HCT116 (cell line): ENCODE measurements around the gene MINDY3. TPM values are rescaled to one million over a fixed set of nuclear protein-coding genes. Genes with fewer than 3 reads are reported as not detected.

Experiments
- ATAC-seq: fragments of 200-7000 bp; cut with Tn5 transposase; 2 replicates; pipeline ENCODE4 v1.9.1; 2020; ENCODE audit warnings: mild to moderate bottlenecking, moderate library complexity
- BruUV-seq: library from RNA; stranded (reverse); fragments of 400-500 nt; replicated peaks from 2 replicates; lab custom pipeline; 2021; lab: Mats Ljungman, UMichigan
- CTCF ChIA-PET: fragments of 300-600 bp; sonication (Branson Sonifier 250); formaldehyde crosslinking; loops from one replicate; lab custom pipeline; 2021; ENCODE audit warnings: antibody characterized with exemption; lab: Charles Lee
- POLR2A ChIA-PET: fragments of 300-600, 350-600 bp; sonication (Branson Sonifier 250); formaldehyde crosslinking; loops from one replicate; lab custom pipeline; 2021; ENCODE audit warnings: antibody characterized with exemption; lab: Charles Lee
- RAD21 ChIA-PET, 2 experiments: fragments of 300-600 bp; sonication (Branson Sonifier 250); formaldehyde crosslinking; loops; one replicate each; lab custom pipeline; 2023; ENCODE audit warnings: low total read pairs in 2 of 2; ENCODE audit not compliant: uncharacterized antibody in 2 of 2, unreplicated experiment in 2 of 2, low non-redundant PET in 1 of 2; lab: Charles Lee
- DNase-seq: peaks from one replicate; pipeline ENCODE4 v3.0.0-alpha.2; 2010; ENCODE audit warnings: low read depth, low spot score
- H2AFZ ChIP-seq: fragments of 200-600 bp; shearing (Covaris generic), sonication (generic); 2 replicates; pipeline ENCODE4 v1.6.1; 2017; ENCODE audit warnings: low read depth, mixed run types, mixed read lengths, antibody characterized with exemption, low read length; ENCODE audit not compliant: poor library complexity, severe bottlenecking
- H3K27ac ChIP-seq: 2 replicates; pipeline ENCODE4 v1.5.1; 2012; ENCODE audit warnings: low read depth, low read length
- H3K27me3 ChIP-seq: fragments of 200-600 bp; sonication (generic); 2 replicates; pipeline ENCODE4 v1.6.1; 2016; ENCODE audit warnings: mixed run types, low read length, mixed read lengths; ENCODE audit not compliant: insufficient read depth
- H3K36me3 ChIP-seq, 2 experiments: fragments of 200-500 bp in 1 of 2; fragments of 200-600 bp in 1 of 2; sonication (Bioruptor generic) in 1 of 2; sonication (generic) in 1 of 2; 2 replicates each; pipeline versions ENCODE4 v1.5.1 to v1.6.1; 2014 to 2016; ENCODE audit warnings: low read length in 2 of 2, inconsistent platforms in 1 of 2, mixed read lengths in 1 of 2, mixed run types in 1 of 2; ENCODE audit not compliant: insufficient read depth in 2 of 2, control insufficient read depth in 1 of 2
- H3K4me1 ChIP-seq, 2 experiments: fragments of 200-600 bp in 1 of 2; sonication (generic) in 1 of 2; 2 replicates each; pipeline versions ENCODE4 v1.5.1 to v1.6.1; 2012 to 2017; ENCODE audit warnings: low read length in 2 of 2, inconsistent platforms in 1 of 2, mild to moderate bottlenecking in 1 of 2, mixed read lengths in 1 of 2, mixed run types in 1 of 2, moderate library complexity in 1 of 2; ENCODE audit not compliant: insufficient read depth in 2 of 2, control insufficient read depth in 1 of 2
- H3K4me2 ChIP-seq: fragments of 200-600 bp; sonication (generic); 2 replicates; pipeline ENCODE4 v1.6.1; 2017; ENCODE audit warnings: mixed run types, low read length, mixed read lengths
- H3K4me3 ChIP-seq, 2 experiments: fragments of 200-600 bp in 1 of 2; sonication (generic) in 1 of 2; replicated peaks in 1 of 2; 2 replicates each; pipeline ENCODE4 v1.5.1; 2011 to 2016; ENCODE audit warnings: low read length in 2 of 2, control low read depth in 1 of 2, low read depth in 1 of 2, mild to moderate bottlenecking in 1 of 2, mixed read lengths in 1 of 2, mixed run types in 1 of 2
- H3K79me2 ChIP-seq: fragments of 200-600 bp; sonication (generic); 2 replicates; pipeline ENCODE4 v1.6.1; 2017; ENCODE audit warnings: mild to moderate bottlenecking, mixed run types, low read length, moderate library complexity, mixed read lengths; ENCODE audit not compliant: insufficient read depth
- H3K9ac ChIP-seq: fragments of 200-600 bp; sonication (generic); 2 replicates; pipeline ENCODE4 v1.6.1; 2016; ENCODE audit warnings: low read length, mixed read lengths
- H3K9me2 ChIP-seq: fragments of 200-600 bp; sonication (generic), shearing (Covaris generic); 2 replicates; pipeline ENCODE4 v1.6.1; 2017; ENCODE audit warnings: mixed run types, mild to moderate bottlenecking, moderate library complexity; ENCODE audit not compliant: insufficient read depth
- H3K9me3 ChIP-seq, 2 experiments: fragments of 200-500 bp in 1 of 2; fragments of 200-600 bp in 1 of 2; sonication (Bioruptor generic) in 1 of 2; sonication (generic) in 1 of 2; 2 replicates each; pipeline ENCODE4 v1.6.1; 2014 to 2017; ENCODE audit warnings: low read length in 2 of 2, mixed read lengths in 2 of 2, inconsistent platforms in 1 of 2, low read depth in 1 of 2, mild to moderate bottlenecking in 1 of 2, mixed run types in 1 of 2, moderate library complexity in 1 of 2; ENCODE audit not compliant: control insufficient read depth in 1 of 2, insufficient read depth in 1 of 2
- H4K20me1 ChIP-seq: fragments of 200-600 bp; sonication (generic), shearing (Covaris generic); 2 replicates; pipeline ENCODE4 v1.6.1; 2017; ENCODE audit warnings: mixed run types, mild to moderate bottlenecking, moderate library complexity; ENCODE audit not compliant: insufficient read depth
- EGR1 ChIP-seq: IDR thresholded peaks from 2 replicates; pipeline ENCODE4 v1.6.1; 2012; ENCODE audit warnings: low read depth
- EZH2 ChIP-seq: fragments of 200-600 bp; sonication (generic); IDR thresholded peaks from 2 replicates; pipeline ENCODE4 v1.6.1; 2017; ENCODE audit warnings: antibody characterized with exemption, mixed run types
- FOSL1 ChIP-seq: IDR thresholded peaks from 2 replicates; pipeline ENCODE4 v1.6.1; 2012; ENCODE audit warnings: low read depth
- POLR2A ChIP-seq: IDR thresholded peaks from 2 replicates; pipeline ENCODE4 v1.7.0; 2011; ENCODE audit warnings: borderline replicate concordance; ENCODE audit not compliant: insufficient read depth, insufficient read length; ENCODE audit errors: extremely low read depth
- POLR2AphosphoS5 ChIP-seq: IDR thresholded peaks from 2 replicates; pipeline ENCODE4 v1.6.1; 2011; ENCODE audit warnings: mild to moderate bottlenecking, low read depth, low read length, moderate library complexity
- REST ChIP-seq: IDR thresholded peaks from 2 replicates; pipeline ENCODE4 v1.6.1; 2012; ENCODE audit warnings: low read depth
- SP1 ChIP-seq: IDR thresholded peaks from 2 replicates; pipeline ENCODE4 v1.6.1; 2012; ENCODE audit warnings: low read depth
- SRF ChIP-seq: IDR thresholded peaks from 2 replicates; pipeline ENCODE4 v1.6.1; 2012; ENCODE audit warnings: low read depth
- TCF7L2 ChIP-seq: IDR thresholded peaks from 2 replicates; pipeline ENCODE4 v1.7.0; 2011; ENCODE audit warnings: borderline replicate concordance, inconsistent platforms; ENCODE audit not compliant: insufficient read depth, insufficient read length; ENCODE audit errors: extremely low read depth
- intact Hi-C: fragments of 100-400 bp; cut with micrococcal nuclease; formaldehyde crosslinking; loops from 2 replicates; pipeline ENCODE4 v1.10.0; 2022
- total RNA-seq: library from RNA; stranded (reverse); gene quantifications from one replicate; pipeline ENCODE4 v1.2.1, GENCODE V29; 2021; ENCODE audit not compliant: unreplicated experiment

The MINDY3 gene
- total RNA-seq, 1 experiment from 2014 or later = 15.5 TPM

DNA sequence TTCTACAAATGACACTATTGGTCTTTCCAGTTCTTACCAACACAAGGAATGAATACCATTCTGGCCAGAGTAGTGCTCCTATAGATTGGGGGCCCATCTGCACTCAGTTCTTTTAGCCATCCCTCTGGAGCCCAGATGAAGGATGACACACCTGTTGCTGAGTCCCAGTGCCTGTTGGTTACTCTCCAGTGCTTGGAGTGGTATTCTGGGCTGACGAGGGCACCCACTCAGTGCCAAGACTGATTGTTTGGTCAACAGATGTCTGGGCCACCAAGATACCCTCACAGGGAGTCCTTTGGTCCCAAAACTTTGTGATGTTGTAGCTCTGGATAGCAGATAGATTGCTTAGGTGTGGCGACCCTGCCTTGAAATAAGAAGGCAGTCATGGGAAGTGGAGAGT is 116.9 kb downstream of the MINDY3 start:
- no peaks in the 10 kb centered on the region for H3K9me3 ChIP-seq
- H3K79me2 ChIP-seq = no peaks in the 10 kb centered on the region
- H3K27me3 ChIP-seq = no peaks in the 10 kb centered on the region
- H3K4me3 ChIP-seq = no peak overlapping the region
- H3K9me2 ChIP-seq = no peaks in the 10 kb centered on the region
- POLR2A ChIA-PET = no interaction called here
- CTCF ChIA-PET = no interaction called here
- no peaks in the 10 kb centered on the region for H4K20me1 ChIP-seq
- no peak overlapping the region for H3K27ac ChIP-seq
- no TSS peak for BruUV-seq
- ATAC-seq = no peak
- H3K36me3 ChIP-seq = no peaks in the 10 kb centered on the region
- peaks cover 0 to 5% of the 10 kb centered on the region in 2 experiments; a peak in 1 of 4 replicates for H3K4me1 ChIP-seq
- H3K9ac ChIP-seq = no peak overlapping the region
- H3K4me2 ChIP-seq = no peak overlapping the region
- RAD21 ChIA-PET = no interaction called here
- H2AFZ ChIP-seq = no peak overlapping the region
- intact Hi-C loops = no loop called here
- DNase-seq = no peak
- TF ChIP-seq FOSL1 = no peak
- TF ChIP-seq EGR1 = no peak
- TF ChIP-seq POLR2A = no peak
- TF ChIP-seq POLR2AphosphoS5 = no peak
- TF ChIP-seq REST = no peak
- TF ChIP-seq EZH2 = no peak
- TF ChIP-seq, all 23 proteins: peak for 0

DNA sequence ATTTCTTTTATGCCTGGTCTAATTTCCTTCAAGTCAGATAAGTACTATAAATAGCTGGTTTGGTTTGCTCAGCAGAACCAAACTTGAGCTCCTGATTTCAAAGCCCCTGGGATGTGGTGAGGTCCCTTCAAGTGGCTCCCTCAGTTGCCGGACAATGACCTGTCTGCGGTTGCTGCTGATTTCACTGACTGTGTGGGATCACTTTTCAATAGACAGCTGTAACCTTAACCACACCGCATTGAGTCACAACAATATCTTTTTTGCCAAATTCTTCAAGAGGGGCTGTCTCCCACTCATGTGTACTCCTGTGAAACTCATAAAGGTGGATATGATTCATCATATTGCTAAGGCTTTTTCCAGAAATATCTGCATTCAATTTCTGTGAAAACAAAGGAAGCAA is 117.5 kb downstream of the MINDY3 start:
- BruUV-seq = no TSS peak
- RAD21 ChIA-PET = no interaction called here
- POLR2A ChIA-PET = no interaction called here
- Histone ChIP-seq H3K27me3 (no peaks in the 10 kb centered on the region), H3K4me2 (no peak overlapping the region), H3K9ac (no peak overlapping the region), H3K4me1 (peaks cover 0 to 5% of the 10 kb centered on the region in 2 experiments; a peak in 1 of 4 replicates), H3K9me3 (no peaks in the 10 kb centered on the region), H3K36me3 (no peaks in the 10 kb centered on the region)
- ATAC-seq = no peak
- TF ChIP-seq SP1 (no peak), REST (no peak), SRF (no peak), TCF7L2 (no peak), POLR2AphosphoS5 (no peak)
- TF ChIP-seq, all 23 proteins: peak for 0
- Histone ChIP-seq H3K9me2 (no peaks in the 10 kb centered on the region), H3K4me3 (no peak overlapping the region), H4K20me1 (no peaks in the 10 kb centered on the region), H3K27ac (no peak overlapping the region), H2AFZ (no peak overlapping the region), H3K79me2 (no peaks in the 10 kb centered on the region)
- intact Hi-C loops = no loop called here
- no peak for DNase-seq
- CTCF ChIA-PET = no interaction called here
